Trophoblast cell (in vitro differentiated cells and primary cell): ENCODE data around the gene ANP32E.

Source experiments
- DNase-seq, 2 donors: peaks; one replicate each; pipeline ENCODE4 v3.0.0-alpha.2; 2016
- H2AFZ ChIP-seq: 2 replicates; pipeline ENCODE4 v1.6.1; 2013; ENCODE audit warnings: low read length, moderate library complexity, mild to moderate bottlenecking; ENCODE audit not compliant: insufficient read depth, poor library complexity
- H2AK5ac ChIP-seq: 2 replicates; pipeline ENCODE4 v1.6.1; 2013; ENCODE audit warnings: mild to moderate bottlenecking, low read length
- H2BK120ac ChIP-seq: 2 replicates; pipeline ENCODE4 v1.6.1; 2013; ENCODE audit warnings: low read length, mild to moderate bottlenecking, moderate library complexity; ENCODE audit not compliant: insufficient read depth, poor library complexity
- H2BK12ac ChIP-seq: 2 replicates; pipeline ENCODE4 v1.6.1; 2013; ENCODE audit warnings: mild to moderate bottlenecking, low read length, moderate library complexity
- H2BK5ac ChIP-seq: 2 replicates; pipeline ENCODE4 v1.6.1; 2013; ENCODE audit warnings: low read length, low read depth, moderate library complexity, mild to moderate bottlenecking; ENCODE audit not compliant: poor library complexity
- H3K14ac ChIP-seq: 2 replicates; pipeline ENCODE4 v1.6.1; 2013; ENCODE audit warnings: mild to moderate bottlenecking, low read length
- H3K18ac ChIP-seq: 2 replicates; pipeline ENCODE4 v1.6.1; 2013; ENCODE audit warnings: mild to moderate bottlenecking, low read length
- H3K23ac ChIP-seq: 2 replicates; pipeline ENCODE4 v1.6.1; 2013; ENCODE audit warnings: low read length
- H3K27ac ChIP-seq: 2 replicates; pipeline ENCODE4 v1.5.1; 2013; ENCODE audit warnings: low read depth, mild to moderate bottlenecking, inconsistent platforms, low read length, moderate library complexity
- H3K27me3 ChIP-seq: 2 replicates; pipeline ENCODE4 v1.6.1; 2013; ENCODE audit warnings: inconsistent platforms, mild to moderate bottlenecking, low read length, moderate library complexity; ENCODE audit not compliant: insufficient read depth
- H3K36me3 ChIP-seq, 2 experiments: 1 replicate in 1 of 2; 2 replicates in 1 of 2; pipeline ENCODE4 v1.6.1; 2013; ENCODE audit warnings: low read length in 2 of 2, mild to moderate bottlenecking in 2 of 2, moderate library complexity in 1 of 2; ENCODE audit not compliant: insufficient read depth in 2 of 2, control insufficient read depth in 1 of 2
- H3K4ac ChIP-seq: 2 replicates; pipeline ENCODE4 v1.6.1; 2013; ENCODE audit warnings: low read depth, mild to moderate bottlenecking, low read length, moderate library complexity
- H3K4me1 ChIP-seq, 2 experiments: 1 replicate in 1 of 2; 2 replicates in 1 of 2; pipeline ENCODE4 v1.6.1; 2013; ENCODE audit warnings: low read length in 2 of 2, mild to moderate bottlenecking in 2 of 2, moderate library complexity in 1 of 2; ENCODE audit not compliant: insufficient read depth in 2 of 2, control insufficient read depth in 1 of 2
- H3K4me2 ChIP-seq: 2 replicates; pipeline ENCODE4 v1.6.1; 2013; ENCODE audit warnings: inconsistent platforms, mild to moderate bottlenecking, low read length, moderate library complexity
- H3K4me3 ChIP-seq: 2 replicates; pipeline ENCODE4 v1.5.1; 2013; ENCODE audit warnings: mild to moderate bottlenecking, low read depth, low read length, inconsistent platforms
- H3K79me1 ChIP-seq: one replicate; pipeline ENCODE4 v1.6.1; 2013; ENCODE audit warnings: low read length
- H3K79me2 ChIP-seq: 2 replicates; pipeline ENCODE4 v1.6.1; 2013; ENCODE audit warnings: low read length, mild to moderate bottlenecking; ENCODE audit not compliant: control insufficient read depth, insufficient read depth, poor library complexity
- H3K9ac ChIP-seq: 2 replicates; pipeline ENCODE4 v1.6.1; 2013; ENCODE audit warnings: mild to moderate bottlenecking, low read length
- H3K9me3 ChIP-seq: 2 replicates; pipeline ENCODE4 v1.6.1; 2013; ENCODE audit warnings: low read depth, mild to moderate bottlenecking, control low read depth, inconsistent platforms, low read length; ENCODE audit not compliant: insufficient read depth
- H4K12ac ChIP-seq: 2 replicates; pipeline ENCODE4 v1.6.1; 2013; ENCODE audit warnings: low read depth, mild to moderate bottlenecking, low read length, moderate library complexity
- H4K8ac ChIP-seq: 2 replicates; pipeline ENCODE4 v1.6.1; 2013; ENCODE audit warnings: low read depth, mild to moderate bottlenecking, low read length, moderate library complexity
- H4K91ac ChIP-seq: one replicate; pipeline ENCODE4 v1.6.1; 2013; ENCODE audit warnings: low read depth, mild to moderate bottlenecking, low read length, moderate library complexity
- WGBS: extraction: QIAGEN DNeasy Blood & Tissue Kit; methylation state at CpG from one replicate; pipeline ENCODE4 v1.1.7; 2013; ENCODE audit warnings: missing lambda C conversion rate; ENCODE audit not compliant: insufficient read length, insufficient coverage; ENCODE audit errors: extremely low coverage; 5-methylcytosine and 5-hydroxymethylcytosine counted together

ANP32E gene

DNA sequence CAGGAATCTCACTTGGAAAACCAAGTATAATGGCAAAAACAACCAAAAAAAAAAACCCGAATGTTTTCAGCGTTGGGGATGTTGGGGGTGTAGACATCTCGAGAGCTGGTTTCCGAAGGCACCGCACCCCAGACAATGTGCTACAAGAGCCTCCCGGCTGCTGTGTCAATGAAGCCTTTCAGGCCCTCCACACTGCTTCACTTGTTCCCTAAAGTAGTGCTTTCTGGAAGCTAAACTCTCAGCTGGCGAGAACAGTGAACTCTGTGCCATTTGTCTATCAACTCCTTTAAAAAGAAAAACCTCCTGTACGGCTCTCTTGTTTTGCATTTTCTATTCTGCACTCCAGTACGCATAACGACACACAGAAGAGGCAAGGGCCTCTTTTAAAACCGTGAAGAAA is 53.7 kb downstream of the ANP32E start:
- H3K14ac ChIP-seq: no peak overlapping the region

DNA sequence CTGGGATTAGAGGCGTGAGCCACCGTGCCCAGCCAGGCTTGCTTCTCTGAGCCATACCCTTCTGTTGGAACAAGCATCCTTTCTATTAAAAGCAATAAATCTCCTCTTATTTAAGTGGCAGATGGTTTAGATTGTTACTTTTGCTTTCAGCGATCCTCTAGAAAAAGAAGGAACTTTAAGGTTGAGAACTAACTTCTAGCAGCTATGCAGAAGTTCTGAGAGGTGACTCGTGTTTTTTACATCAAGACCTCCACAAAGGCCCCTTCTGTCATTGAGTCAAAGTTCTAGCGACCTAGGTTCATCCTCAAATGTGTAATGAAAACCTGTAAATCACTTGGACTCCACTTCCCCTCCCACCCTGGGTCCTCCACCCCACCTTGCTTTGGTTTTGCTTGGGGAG is 55.4 kb downstream of the ANP32E start:
- Histone ChIP-seq H3K4ac (no peak overlapping the region), H4K12ac (no peak overlapping the region), H3K18ac (no peak overlapping the region), H2AFZ (no peak overlapping the region), H3K27ac (no peak overlapping the region), H3K79me2 (no peaks in the 10 kb centered on the region), H3K79me1 (no peaks in the 10 kb centered on the region), H3K4me2 (no peak overlapping the region), H4K8ac (no peak overlapping the region), H3K4me1 (no peaks in the 10 kb centered on the region), H3K23ac (no peak overlapping the region), H3K27me3 (no peaks in the 10 kb centered on the region), H3K9me3 (no peaks in the 10 kb centered on the region), H3K36me3 (no peaks in the 10 kb centered on the region), H3K9ac (no peak overlapping the region), H2BK12ac (no peak overlapping the region), H4K91ac (no peak overlapping the region), H3K14ac (no peak overlapping the region), H2BK120ac (no peak overlapping the region), H2BK5ac (no peak overlapping the region), H2AK5ac (peak overlapping the region; percentile 54), H3K4me3 (no peak overlapping the region)
- WGBS: no CpG with 5 or more reads among the region's 5 CpGs
- no peak for DNase-seq

More for the DNA sequence above, 53.7 kb downstream of the ANP32E start:
- Histone ChIP-seq H4K12ac (no peak overlapping the region), H3K4me1 (no peaks in the 10 kb centered on the region), H3K27me3 (no peaks in the 10 kb centered on the region), H2BK120ac (no peak overlapping the region), H4K91ac (no peak overlapping the region), H3K36me3 (no peaks in the 10 kb centered on the region), H3K79me1 (no peaks in the 10 kb centered on the region), H2BK5ac (no peak overlapping the region), H3K79me2 (no peaks in the 10 kb centered on the region), H3K23ac (no peak overlapping the region), H3K9ac (no peak overlapping the region), H4K8ac (no peak overlapping the region), H2BK12ac (no peak overlapping the region), H2AK5ac (no peak overlapping the region), H3K4ac (no peak overlapping the region), H2AFZ (no peak overlapping the region), H3K4me2 (no peak overlapping the region), H3K9me3 (no peaks in the 10 kb centered on the region), H3K4me3 (no peak overlapping the region), H3K27ac (no peak overlapping the region), H3K18ac (no peak overlapping the region)
- WGBS: no CpG with 5 or more reads among the region's 11 CpGs
- no peak for DNase-seq

DNA sequence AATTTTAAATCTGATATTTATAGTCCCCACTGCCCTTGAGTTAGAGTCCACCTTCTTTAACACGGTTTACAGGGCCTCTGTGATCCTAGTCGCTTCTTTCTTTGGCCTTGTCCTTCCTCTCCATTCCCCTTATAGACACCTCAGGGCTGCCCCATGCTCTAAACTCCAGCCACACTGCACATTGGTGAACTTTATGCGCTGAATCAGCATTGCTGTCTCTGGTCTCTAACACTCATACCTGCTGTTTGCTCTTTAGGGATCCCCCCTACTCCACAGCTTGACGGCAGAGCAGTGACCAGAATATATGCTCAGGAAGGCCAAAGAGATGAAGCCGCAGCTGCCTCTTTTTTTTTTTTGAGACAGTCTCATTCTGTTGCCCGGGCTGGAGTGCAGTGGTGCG is 56.0 kb downstream of the ANP32E start:
- no peak overlapping the region for H3K23ac ChIP-seq
- no CpG with 5 or more reads among the region's 7 CpGs for WGBS
- no peak overlapping the region for H3K4me3 ChIP-seq
- H3K79me2 ChIP-seq: no peaks in the 10 kb centered on the region
- H3K9ac ChIP-seq: no peak overlapping the region
- H3K14ac ChIP-seq: no peak overlapping the region
- H2AFZ ChIP-seq: no peak overlapping the region
- no peak overlapping the region for H2AK5ac ChIP-seq
- DNase-seq: no peak
- H3K4me1 ChIP-seq: no peaks in the 10 kb centered on the region
- no peak overlapping the region for H4K12ac ChIP-seq
- no peak overlapping the region for H2BK5ac ChIP-seq
- no peaks in the 10 kb centered on the region for H3K27me3 ChIP-seq
- no peak overlapping the region for H3K4ac ChIP-seq
- no peaks in the 10 kb centered on the region for H3K36me3 ChIP-seq
- no peak overlapping the region for H2BK12ac ChIP-seq
- H4K8ac ChIP-seq: no peak overlapping the region
- H3K27ac ChIP-seq: no peak overlapping the region
- H3K79me1 ChIP-seq: no peaks in the 10 kb centered on the region
- no peaks in the 10 kb centered on the region for H3K9me3 ChIP-seq
- H3K18ac ChIP-seq: no peak overlapping the region
- H2BK120ac ChIP-seq: no peak overlapping the region
- H3K4me2 ChIP-seq: no peak overlapping the region
- H4K91ac ChIP-seq: no peak overlapping the region

DNA sequence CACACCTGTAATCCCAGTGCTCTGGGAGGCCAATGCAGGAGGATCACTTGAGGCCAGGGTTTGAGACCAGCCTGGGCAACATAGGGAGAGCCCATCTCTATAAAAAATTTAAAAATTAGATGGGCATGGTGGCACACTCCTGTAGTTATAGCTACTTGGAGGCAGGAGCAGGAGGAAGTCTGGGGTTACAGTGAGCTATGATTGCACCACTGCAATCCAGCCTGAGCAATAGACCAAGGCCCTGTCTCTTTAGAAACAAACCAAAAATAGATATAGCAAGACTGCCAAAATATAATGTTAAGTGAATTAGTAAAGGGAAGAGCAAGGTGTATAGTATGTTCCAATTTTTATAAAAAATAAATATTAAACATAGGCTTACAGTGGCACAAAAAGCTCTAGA is 57.4 kb downstream of the ANP32E start:
- Histone ChIP-seq H3K4me1 (no peaks in the 10 kb centered on the region), H3K18ac (no peak overlapping the region), H3K23ac (no peak overlapping the region), H2BK12ac (no peak overlapping the region), H3K4me2 (no peak overlapping the region), H3K14ac (no peak overlapping the region), H3K9ac (no peak overlapping the region), H3K36me3 (no peaks in the 10 kb centered on the region), H3K9me3 (no peaks in the 10 kb centered on the region), H4K8ac (no peak overlapping the region), H2AK5ac (no peak overlapping the region), H3K27ac (no peak overlapping the region), H2BK5ac (no peak overlapping the region), H2AFZ (no peak overlapping the region), H3K4ac (no peak overlapping the region), H3K79me2 (no peaks in the 10 kb centered on the region), H3K27me3 (no peaks in the 10 kb centered on the region), H2BK120ac (no peak overlapping the region), H3K79me1 (peaks cover under 1% of the 10 kb centered on the region), H3K4me3 (no peak overlapping the region), H4K12ac (no peak overlapping the region), H4K91ac (no peak overlapping the region)
- no peak for DNase-seq
